Adrenal gland (tissue), 5 donors: ENCODE data around the gene SEC14L6.

ENCODE experiments used
- POLR2A ChIP-seq, 2 donors: fragments of 450-650 bp; IDR thresholded peaks; one replicate each; pipeline ENCODE4 v1.6.1; 2017; ENCODE audit warnings: antibody characterized with exemption in 2 of 2, mild to moderate bottlenecking in 2 of 2, moderate library complexity in 1 of 2
- TF ChIP-seq, protein P1 (sequence below), 6 experiments: fragments of 450-650 bp in 4 of 6; fragments of 200-600 bp in 2 of 6; sonication (generic) in 1 of 6; IDR thresholded peaks; 1 replicate in 5 of 6; 2 replicates in 1 of 6; pipeline versions ENCODE4 v1.5.1 to v1.8.0; 2016 to 2021; ENCODE audit warnings: antibody characterized with exemption in 6 of 6, mild to moderate bottlenecking in 2 of 6, moderate library complexity in 1 of 6
- donor health status: DM: no; HTN: no; CAD: no.

DNA sequence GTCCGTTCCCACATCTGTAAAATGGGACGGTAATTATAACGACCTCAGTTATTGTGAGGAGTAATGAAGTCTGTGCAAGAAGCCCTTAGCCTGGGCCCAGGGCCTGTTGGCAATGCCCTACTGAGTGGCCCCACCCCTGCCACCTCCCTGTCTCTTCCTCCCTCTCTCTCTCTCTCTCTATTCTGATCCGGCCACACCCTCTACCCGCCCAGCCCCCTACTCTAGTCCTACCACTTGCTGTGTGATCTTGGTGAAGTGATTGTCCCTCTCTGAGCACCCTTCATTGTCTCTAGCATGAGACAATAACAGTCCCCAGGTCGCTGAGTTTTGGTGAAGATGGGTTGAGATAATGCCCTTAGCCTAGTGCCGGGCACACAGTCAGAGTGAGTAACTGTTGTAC is 7.4 kb upstream of the SEC14L6 start:
- TF ChIP-seq, protein P1, sequence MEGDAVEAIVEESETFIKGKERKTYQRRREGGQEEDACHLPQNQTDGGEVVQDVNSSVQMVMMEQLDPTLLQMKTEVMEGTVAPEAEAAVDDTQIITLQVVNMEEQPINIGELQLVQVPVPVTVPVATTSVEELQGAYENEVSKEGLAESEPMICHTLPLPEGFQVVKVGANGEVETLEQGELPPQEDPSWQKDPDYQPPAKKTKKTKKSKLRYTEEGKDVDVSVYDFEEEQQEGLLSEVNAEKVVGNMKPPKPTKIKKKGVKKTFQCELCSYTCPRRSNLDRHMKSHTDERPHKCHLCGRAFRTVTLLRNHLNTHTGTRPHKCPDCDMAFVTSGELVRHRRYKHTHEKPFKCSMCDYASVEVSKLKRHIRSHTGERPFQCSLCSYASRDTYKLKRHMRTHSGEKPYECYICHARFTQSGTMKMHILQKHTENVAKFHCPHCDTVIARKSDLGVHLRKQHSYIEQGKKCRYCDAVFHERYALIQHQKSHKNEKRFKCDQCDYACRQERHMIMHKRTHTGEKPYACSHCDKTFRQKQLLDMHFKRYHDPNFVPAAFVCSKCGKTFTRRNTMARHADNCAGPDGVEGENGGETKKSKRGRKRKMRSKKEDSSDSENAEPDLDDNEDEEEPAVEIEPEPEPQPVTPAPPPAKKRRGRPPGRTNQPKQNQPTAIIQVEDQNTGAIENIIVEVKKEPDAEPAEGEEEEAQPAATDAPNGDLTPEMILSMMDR (IDR thresholded peaks at IDR 0.05): no peak
- TF ChIP-seq POLR2A (IDR thresholded peaks at IDR 0.05): no peak
